HepG2 (cell line): Measurements from ENCODE around the gene CPXM1. TPM values are rescaled to one million over a fixed set of nuclear protein-coding genes. Genes with fewer than 3 reads are reported as not detected.

Source experiments
- ATAC-seq: fragments of 200-7000 bp; cut with Tn5 transposase; 3 replicates; pipeline ENCODE4 v1.9.1; 2020; ENCODE audit warnings: mild to moderate bottlenecking, moderate library complexity
- BruUV-seq: library from RNA; stranded (reverse); fragments of 400-500 nt; replicated peaks from 2 replicates; lab custom pipeline; 2021; lab: Mats Ljungman, UMichigan
- CTCF ChIA-PET: fragments of 300-600 bp; formaldehyde crosslinking; extraction: SDS; loops from one replicate; lab custom pipeline; 2021; ENCODE audit warnings: low total read pairs, inconsistent platforms, low intra/inter-chr PET ratio; lab: Yijun Ruan, JAX
- POLR2A ChIA-PET: fragments of 350-600 bp; sonication (Branson Sonifier 250); formaldehyde crosslinking; loops from one replicate; lab custom pipeline; 2020; ENCODE audit warnings: antibody characterized with exemption, inconsistent platforms; lab: Yijun Ruan, JAX
- DNase-seq: peaks from one replicate; pipeline ENCODE4 v3.0.0-alpha.2; 2015; ENCODE audit warnings: low spot score
- FAIRE-seq: peaks from 3 replicates; lab custom pipeline; 2011; peaks lifted over from hg19 to GRCh38; lab: Jason Lieb, UNC
- H2AFZ ChIP-seq: one replicate; pipeline ENCODE4 v1.6.1; 2011; ENCODE audit warnings: low read length, inconsistent platforms
- H3K27ac ChIP-seq: fragments of 300-600 bp; 3 replicates; pipeline ENCODE4 v1.8.0; 2011; ENCODE audit warnings: mixed run types, mild to moderate bottlenecking, mixed read lengths, low read length, inconsistent platforms; ENCODE audit not compliant: insufficient read depth; ENCODE audit errors: extremely low read length
- H3K27me3 ChIP-seq, 2 experiments: fragments of 200-600 bp in 1 of 2; 2 replicates in 1 of 2; 3 replicates in 1 of 2; pipeline versions ENCODE4 v1.6.0 to v1.8.0; 2011; ENCODE audit warnings: low read length in 2 of 2, mild to moderate bottlenecking in 2 of 2, moderate library complexity in 2 of 2, inconsistent platforms in 1 of 2; ENCODE audit not compliant: insufficient read depth in 2 of 2, control insufficient read depth in 1 of 2
- H3K36me3 ChIP-seq, 2 experiments: fragments of 200-600 bp in 1 of 2; replicated peaks in 1 of 2; 2 replicates in 1 of 2; 3 replicates in 1 of 2; pipeline versions ENCODE4 v1.5.1 to v1.8.0; 2011; ENCODE audit warnings: low read length in 2 of 2, inconsistent platforms in 1 of 2; ENCODE audit not compliant: insufficient read depth in 2 of 2, control insufficient read depth in 1 of 2
- H3K4me1 ChIP-seq: 2 replicates; pipeline ENCODE4 v1.5.1; 2012; ENCODE audit warnings: low read length, inconsistent platforms; ENCODE audit not compliant: insufficient read depth
- H3K4me2 ChIP-seq: 2 replicates; pipeline ENCODE4 v1.6.0; 2011; ENCODE audit warnings: low read depth, low read length, inconsistent platforms
- H3K4me3 ChIP-seq, 3 experiments: fragments of 200-600 bp in 1 of 3; sonication (generic), shearing (Covaris generic) in 1 of 3; replicated peaks in 1 of 3; 2 replicates each; pipeline ENCODE4 v1.5.1; 2011 to 2016; ENCODE audit warnings: low read length in 3 of 3, inconsistent platforms in 2 of 3, low read depth in 2 of 3, mild to moderate bottlenecking in 2 of 3, control low read depth in 1 of 3, mixed read lengths in 1 of 3; ENCODE audit not compliant: insufficient read depth in 1 of 3
- H3K79me2 ChIP-seq: one replicate; pipeline ENCODE4 v1.6.1; 2011; ENCODE audit warnings: low read length, inconsistent platforms; ENCODE audit not compliant: insufficient read depth
- H3K9ac ChIP-seq: 2 replicates; pipeline ENCODE4 v1.6.0; 2011; ENCODE audit warnings: mild to moderate bottlenecking, low read depth, low read length, inconsistent platforms; ENCODE audit not compliant: insufficient read depth
- H3K9me3 ChIP-seq: 2 replicates; pipeline ENCODE4 v1.5.1; 2012; ENCODE audit warnings: mild to moderate bottlenecking, low read length
- H4K20me1 ChIP-seq: 2 replicates; pipeline ENCODE4 v1.6.0; 2011; ENCODE audit warnings: inconsistent platforms, mild to moderate bottlenecking, low read length, moderate library complexity; ENCODE audit not compliant: insufficient read depth
- GABPA ChIP-seq, 2 experiments: IDR thresholded peaks; 2 replicates each; pipeline ENCODE4 v1.6.1; 2011 to 2016; ENCODE audit warnings: low read depth in 2 of 2, low read length in 1 of 2, missing biosample characterization in 1 of 2, missing genetic modification characterization in 1 of 2
- GABPB1 ChIP-seq: IDR thresholded peaks from 2 replicates; pipeline ENCODE4 v1.6.1; 2016; ENCODE audit warnings: mild to moderate bottlenecking, missing genetic modification reagents, moderate library complexity, missing compliant biosample characterization
- MAFF ChIP-seq: IDR thresholded peaks from 2 replicates; pipeline ENCODE4 v1.6.1; 2011; ENCODE audit warnings: low read depth, low read length, improper control_type of control experiment
- SP4 ChIP-seq: sonication (generic); formaldehyde crosslinking; IDR thresholded peaks from 2 replicates; pipeline ENCODE4 v1.8.1; 2023; ENCODE audit warnings: mild to moderate bottlenecking, missing genetic modification reagents
- ZNF17 ChIP-seq: sonication (generic); formaldehyde crosslinking; IDR thresholded peaks from 2 replicates; pipeline ENCODE4 v1.5.0; 2020; ENCODE audit warnings: mild to moderate bottlenecking, missing genetic modification reagents
- ZNF510 ChIP-seq: sonication (generic); formaldehyde crosslinking; IDR thresholded peaks from 2 replicates; pipeline ENCODE4 v1.4.0; 2020; ENCODE audit warnings: low read depth, mild to moderate bottlenecking, missing genetic modification reagents
- ZNF549 ChIP-seq: sonication (generic); formaldehyde crosslinking; IDR thresholded peaks from 2 replicates; pipeline ENCODE4 v1.5.0; 2020; ENCODE audit warnings: missing genetic modification reagents
- WGBS: methylation state at CpG from one replicate; pipeline ENCODE4 v1.1.6; 2017; ENCODE audit warnings: low lambda C conversion rate; 5-methylcytosine and 5-hydroxymethylcytosine counted together
- in situ Hi-C: cut with HindIII; loops from 2 replicates; pipeline ENCODE4 v1.10.0; 2017; ENCODE audit warnings: low pct_unique_long_range_greater_than_20kb; ENCODE audit not compliant: extremely low pct_ligation_motif_present
- intact Hi-C: fragments of 100-400 bp; cut with micrococcal nuclease; formaldehyde crosslinking; loops from one replicate; pipeline ENCODE4 v1.10.0; 2022; ENCODE audit not compliant: unreplicated experiment
- polyA plus RNA-seq, 8 experiments: library from polyadenylated mRNA; depleted of rRNA in 3 of 8; stranded (reverse) in 7 of 8; unstranded in 1 of 8; fragments of >200 nt; fragmentation: Illumina TruSeq in 4 of 8; extraction: Trizol in 4 of 8; gene quantifications; 2 replicates each; pipeline versions ENCODE4 v1.2.1 to v1.2.3, GENCODE V29; 2011 to 2016; ENCODE audit warnings: low read depth in 4 of 8, missing spikeins in 1 of 8, mixed read lengths in 1 of 8; ENCODE audit not compliant: insufficient read depth in 1 of 8
- total RNA-seq, 5 experiments: library from RNA; depleted of rRNA; stranded (reverse); fragments of >200 nt; fragmentation: Illumina TruSeq; extraction: Trizol; gene quantifications; 2 replicates each; pipeline ENCODE4 v1.2.3, GENCODE V29; 2016; ENCODE audit warnings: low read depth in 1 of 5
- TF ChIP-seq, protein P1 (sequence below): sonication (generic); formaldehyde crosslinking; IDR thresholded peaks from 2 replicates; pipeline ENCODE4 v1.5.1; 2020; ENCODE audit warnings: mild to moderate bottlenecking, missing genetic modification reagents, moderate library complexity
- TF ChIP-seq, protein P2 (sequence below): sonication (generic); formaldehyde crosslinking; IDR thresholded peaks from 2 replicates; pipeline ENCODE4 v1.5.0; 2020; ENCODE audit warnings: mild to moderate bottlenecking, missing genetic modification reagents, moderate library complexity
- TF ChIP-seq, protein P3 (sequence below), 2 experiments: sonication (generic) in 1 of 2; formaldehyde crosslinking in 1 of 2; IDR thresholded peaks; 2 replicates each; pipeline versions ENCODE4 v1.5.1 to v1.6.1; 2011 to 2020; ENCODE audit warnings: borderline replicate concordance in 1 of 2, low read depth in 1 of 2, low read length in 1 of 2, mild to moderate bottlenecking in 1 of 2, missing genetic modification reagents in 1 of 2, moderate library complexity in 1 of 2
- TF ChIP-seq, protein P4 (sequence below): IDR thresholded peaks from 2 replicates; pipeline ENCODE4 v1.6.1; 2012; ENCODE audit warnings: inconsistent platforms

The CPXM1 gene
- total and polyA plus RNA-seq, 2 of the 13 experiments (the other 11 are each of a cell fraction or from before 2014, with no cell fraction given) = 0.07 TPM; not detected in 1

DNA sequence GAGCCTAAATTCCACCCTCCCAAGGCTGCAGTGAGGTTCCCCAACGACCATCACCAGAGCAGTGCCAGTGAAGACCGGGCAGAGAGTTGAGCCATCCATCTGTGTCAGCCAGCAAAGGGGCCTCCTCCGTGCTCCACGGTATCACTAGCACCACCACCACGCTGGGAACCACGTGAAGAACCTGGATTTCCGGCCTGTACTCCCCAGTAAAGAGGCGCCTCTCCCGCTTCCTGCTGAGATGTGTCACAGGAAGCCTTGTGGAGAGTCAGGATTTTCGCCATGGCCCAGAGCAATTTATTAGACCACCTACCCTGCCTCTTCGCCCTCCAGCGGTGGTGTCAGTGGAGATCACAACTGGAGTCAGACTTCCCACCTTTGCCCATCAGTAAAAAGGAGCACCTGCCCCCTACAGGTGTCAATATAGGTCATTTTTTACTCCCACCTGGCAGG lies 28.8 kb downstream of the CPXM1 start:
- ATAC-seq (peak; percentile 32), DNase-seq (peak; percentile 26), FAIRE-seq (no peak)
- Histone ChIP-seq H4K20me1 (no peaks in the 10 kb centered on the region), H3K4me2 (peak overlapping the region; percentile 19), H3K9ac (no peak overlapping the region), H3K27ac (no peak overlapping the region), H3K4me3 (no peak overlapping the region), H3K4me1 (peaks cover 15% of the 10 kb centered on the region), H3K9me3 (peaks cover 4% of the 10 kb centered on the region; the same call in 1 of the 2 replicates), H3K27me3 (peaks cover 15 to 47% of the 10 kb centered on the region in 2 experiments), H3K36me3 (no peaks in the 10 kb centered on the region), H2AFZ (no peak overlapping the region), H3K79me2 (no peaks in the 10 kb centered on the region)
- BruUV-seq = no TSS peak
- ChIA-PET POLR2A (no interaction called here), CTCF (no interaction called here)
- intact Hi-C loops (no loop called here), in situ Hi-C loops (no loop called here)
- TF ChIP-seq SP4 (CRISPR knock-in tag) = no peak
- no peak for TF ChIP-seq MAFF
- 0 out of 2 replicates have a peak, but pooled peaks have one; percentile 17 for TF ChIP-seq GABPB1 (CRISPR knock-in tag)
- no peak for TF ChIP-seq ZNF510 (CRISPR knock-in tag)
- TF ChIP-seq, protein P1, sequence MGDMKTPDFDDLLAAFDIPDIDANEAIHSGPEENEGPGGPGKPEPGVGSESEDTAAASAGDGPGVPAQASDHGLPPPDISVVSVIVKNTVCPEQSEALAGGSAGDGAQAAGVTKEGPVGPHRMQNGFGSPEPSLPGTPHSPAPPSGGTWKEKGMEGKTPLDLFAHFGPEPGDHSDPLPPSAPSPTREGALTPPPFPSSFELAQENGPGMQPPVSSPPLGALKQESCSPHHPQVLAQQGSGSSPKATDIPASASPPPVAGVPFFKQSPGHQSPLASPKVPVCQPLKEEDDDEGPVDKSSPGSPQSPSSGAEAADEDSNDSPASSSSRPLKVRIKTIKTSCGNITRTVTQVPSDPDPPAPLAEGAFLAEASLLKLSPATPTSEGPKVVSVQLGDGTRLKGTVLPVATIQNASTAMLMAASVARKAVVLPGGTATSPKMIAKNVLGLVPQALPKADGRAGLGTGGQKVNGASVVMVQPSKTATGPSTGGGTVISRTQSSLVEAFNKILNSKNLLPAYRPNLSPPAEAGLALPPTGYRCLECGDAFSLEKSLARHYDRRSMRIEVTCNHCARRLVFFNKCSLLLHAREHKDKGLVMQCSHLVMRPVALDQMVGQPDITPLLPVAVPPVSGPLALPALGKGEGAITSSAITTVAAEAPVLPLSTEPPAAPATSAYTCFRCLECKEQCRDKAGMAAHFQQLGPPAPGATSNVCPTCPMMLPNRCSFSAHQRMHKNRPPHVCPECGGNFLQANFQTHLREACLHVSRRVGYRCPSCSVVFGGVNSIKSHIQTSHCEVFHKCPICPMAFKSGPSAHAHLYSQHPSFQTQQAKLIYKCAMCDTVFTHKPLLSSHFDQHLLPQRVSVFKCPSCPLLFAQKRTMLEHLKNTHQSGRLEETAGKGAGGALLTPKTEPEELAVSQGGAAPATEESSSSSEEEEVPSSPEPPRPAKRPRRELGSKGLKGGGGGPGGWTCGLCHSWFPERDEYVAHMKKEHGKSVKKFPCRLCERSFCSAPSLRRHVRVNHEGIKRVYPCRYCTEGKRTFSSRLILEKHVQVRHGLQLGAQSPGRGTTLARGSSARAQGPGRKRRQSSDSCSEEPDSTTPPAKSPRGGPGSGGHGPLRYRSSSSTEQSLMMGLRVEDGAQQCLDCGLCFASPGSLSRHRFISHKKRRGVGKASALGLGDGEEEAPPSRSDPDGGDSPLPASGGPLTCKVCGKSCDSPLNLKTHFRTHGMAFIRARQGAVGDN (CRISPR knock-in tag) = peak; percentile 42
- no peak for TF ChIP-seq ZNF549
- TF ChIP-seq, protein P2, sequence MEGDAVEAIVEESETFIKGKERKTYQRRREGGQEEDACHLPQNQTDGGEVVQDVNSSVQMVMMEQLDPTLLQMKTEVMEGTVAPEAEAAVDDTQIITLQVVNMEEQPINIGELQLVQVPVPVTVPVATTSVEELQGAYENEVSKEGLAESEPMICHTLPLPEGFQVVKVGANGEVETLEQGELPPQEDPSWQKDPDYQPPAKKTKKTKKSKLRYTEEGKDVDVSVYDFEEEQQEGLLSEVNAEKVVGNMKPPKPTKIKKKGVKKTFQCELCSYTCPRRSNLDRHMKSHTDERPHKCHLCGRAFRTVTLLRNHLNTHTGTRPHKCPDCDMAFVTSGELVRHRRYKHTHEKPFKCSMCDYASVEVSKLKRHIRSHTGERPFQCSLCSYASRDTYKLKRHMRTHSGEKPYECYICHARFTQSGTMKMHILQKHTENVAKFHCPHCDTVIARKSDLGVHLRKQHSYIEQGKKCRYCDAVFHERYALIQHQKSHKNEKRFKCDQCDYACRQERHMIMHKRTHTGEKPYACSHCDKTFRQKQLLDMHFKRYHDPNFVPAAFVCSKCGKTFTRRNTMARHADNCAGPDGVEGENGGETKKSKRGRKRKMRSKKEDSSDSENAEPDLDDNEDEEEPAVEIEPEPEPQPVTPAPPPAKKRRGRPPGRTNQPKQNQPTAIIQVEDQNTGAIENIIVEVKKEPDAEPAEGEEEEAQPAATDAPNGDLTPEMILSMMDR = peak; percentile 25; the same call in 1 of the 2 replicates
- TF ChIP-seq ZNF17 (CRISPR knock-in tag) = 0 out of 2 replicates have a peak, but pooled peaks have one; percentile 11
- peak; percentile 22; the same call in 1 of the 2 replicates for TF ChIP-seq GABPA (IDR thresholded peaks at IDR 0.05; ENCODE audit: low read depth, low read length)
- TF ChIP-seq GABPA (CRISPR knock-in tag; IDR thresholded peaks at IDR 0.05; ENCODE audit: low read depth) = peak; percentile 69
- TF ChIP-seq, protein P3, sequence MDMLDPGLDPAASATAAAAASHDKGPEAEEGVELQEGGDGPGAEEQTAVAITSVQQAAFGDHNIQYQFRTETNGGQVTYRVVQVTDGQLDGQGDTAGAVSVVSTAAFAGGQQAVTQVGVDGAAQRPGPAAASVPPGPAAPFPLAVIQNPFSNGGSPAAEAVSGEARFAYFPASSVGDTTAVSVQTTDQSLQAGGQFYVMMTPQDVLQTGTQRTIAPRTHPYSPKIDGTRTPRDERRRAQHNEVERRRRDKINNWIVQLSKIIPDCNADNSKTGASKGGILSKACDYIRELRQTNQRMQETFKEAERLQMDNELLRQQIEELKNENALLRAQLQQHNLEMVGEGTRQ (IDR thresholded peaks at IDR 0.05; ENCODE audit: low read depth, low read length) = no peak
- TF ChIP-seq, protein P3 (CRISPR knock-in tag; IDR thresholded peaks at IDR 0.05; ENCODE audit: borderline replicate concordance) = 0 out of 2 replicates have a peak, but pooled peaks have one; percentile 12
- TF ChIP-seq, protein P4, sequence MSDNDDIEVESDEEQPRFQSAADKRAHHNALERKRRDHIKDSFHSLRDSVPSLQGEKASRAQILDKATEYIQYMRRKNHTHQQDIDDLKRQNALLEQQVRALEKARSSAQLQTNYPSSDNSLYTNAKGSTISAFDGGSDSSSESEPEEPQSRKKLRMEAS = 0 out of 2 replicates have a peak, but pooled peaks have one; percentile 23
- 27% methylated on average over 12 of the region's 12 CpGs for WGBS
